Esophagus muscularis mucosa (tissue), 4 donors: Measurements from ENCODE around the gene PFKFB3. TPM values are rescaled to one million over a fixed set of nuclear protein-coding genes. Genes with fewer than 3 reads are reported as not detected.

Experiments used
- DNase-seq: peaks from one replicate; pipeline ENCODE4 v3.0.0-alpha.2; 2017; ENCODE audit errors: extremely low spot score
- H3K27ac ChIP-seq, 4 donors: fragments of 200-600 bp; sonication (generic); replicated peaks in 1 of 4; 1 replicate in 3 of 4; 2 replicates in 1 of 4; pipeline ENCODE4 v1.5.1; 2016 to 2019; ENCODE audit warnings: mild to moderate bottlenecking in 1 of 4
- H3K27me3 ChIP-seq, 4 donors: fragments of 200-600 bp; sonication (generic); one replicate each; pipeline versions ENCODE4 v1.5.1 to v1.6.0; 2016 to 2019
- H3K36me3 ChIP-seq, 4 donors: fragments of 200-600 bp; sonication (generic); one replicate each; pipeline ENCODE4 v1.5.1; 2016 to 2019
- H3K4me1 ChIP-seq, 4 donors: fragments of 200-600 bp; sonication (generic); one replicate each; pipeline ENCODE4 v1.5.1; 2016 to 2019
- H3K4me3 ChIP-seq, 4 donors: fragments of 200-600 bp; sonication (generic); 1 replicate in 2 of 4; 2 replicates in 2 of 4; pipeline ENCODE4 v1.5.1; 2016 to 2019; ENCODE audit warnings: mild to moderate bottlenecking in 4 of 4, moderate library complexity in 1 of 4
- H3K9me3 ChIP-seq, 4 donors: fragments of 200-600 bp; sonication (generic); 1 replicate in 3 of 4; 2 replicates in 1 of 4; pipeline ENCODE4 v1.5.1; 2016 to 2019
- CTCF ChIP-seq, 3 experiments: fragments of 200-600 bp in 2 of 3; fragments of 450-650 bp in 1 of 3; sonication (generic) in 2 of 3; IDR thresholded peaks; one replicate each; pipeline ENCODE4 v1.5.1; 2017 to 2019; ENCODE audit warnings: antibody characterized with exemption in 3 of 3, mild to moderate bottlenecking in 2 of 3, moderate library complexity in 1 of 3
- EP300 ChIP-seq: sonication (generic); formaldehyde crosslinking; IDR thresholded peaks from one replicate; pipeline ENCODE4 v1.6.1; 2017; ENCODE audit warnings: antibody characterized with exemption
- POLR2A ChIP-seq: fragments of 450-650 bp; IDR thresholded peaks from one replicate; pipeline ENCODE4 v1.6.1; 2017; ENCODE audit warnings: antibody characterized with exemption, moderate library complexity, mild to moderate bottlenecking, low read depth
- POLR2AphosphoS5 ChIP-seq, 2 donors: sonication (generic); formaldehyde crosslinking; IDR thresholded peaks; one replicate each; pipeline ENCODE4 v1.6.1; 2017; ENCODE audit warnings: antibody characterized with exemption in 2 of 2
- whole genome bisulfite sequencing: methylation state at CpG from one replicate; pipeline ENCODE4 v1.1.5; 2018; 5-methylcytosine and 5-hydroxymethylcytosine counted together
- intact Hi-C: fragments of 100-400 bp; cut with DNase I; formaldehyde crosslinking; loops from one replicate; pipeline ENCODE4 v1.15.1; 2023
- total RNA-seq, 4 donors: library from RNA; depleted of rRNA; stranded (reverse); fragments of >200 nt; gene quantifications; one replicate each; pipeline versions ENCODE4 v1.1.0 to v1.2.1, GENCODE V29; 2016

PFKFB3 gene
- total RNA-seq, 4 donors from 2014 or later: 22.4 to 49.1 (median 37.9) TPM

- peaks cover 0 to 14% (median 6%) of the 10 kb centered on the region in 4 donors for H3K4me1 ChIP-seq
- H3K27me3 ChIP-seq: no peaks in the 10 kb centered on the region
- H3K4me3 ChIP-seq: no peak overlapping the region
- no peak for DNase-seq
- intact Hi-C loops: no loop called here
- TF ChIP-seq POLR2AphosphoS5 (IDR thresholded peaks at IDR 0.05): no peak
- TF ChIP-seq CTCF (IDR thresholded peaks at IDR 0.05): no peak
- no peak for TF ChIP-seq POLR2A
- TF ChIP-seq EP300: no peak
- H3K36me3 ChIP-seq: peaks cover 0 to 3% (median 0%) of the 10 kb centered on the region in 4 donors
- H3K27ac ChIP-seq: no peak overlapping the region
- WGBS: 95% methylated on average over 6 of the region's 6 CpGs
- no peaks in the 10 kb centered on the region for H3K9me3 ChIP-seq
Observed at GRCh38 chr10:6250745-6251144, 48.0 kb downstream of the PFKFB3 start.

GRCh38 chr10:6254201-6254600, 51.5 kb downstream of the PFKFB3 start:
- 91% methylated on average over 8 of the region's 8 CpGs for WGBS
- Histone ChIP-seq H3K27ac (no peak overlapping the region), H3K4me1 (no peaks in the 10 kb centered on the region), H3K4me3 (no peak overlapping the region), H3K27me3 (no peaks in the 10 kb centered on the region), H3K9me3 (no peaks in the 10 kb centered on the region), H3K36me3 (peaks cover 0 to 5% (median 0%) of the 10 kb centered on the region in 4 donors)
- DNase-seq: no peak
- TF ChIP-seq CTCF (IDR thresholded peaks at IDR 0.05) (no peak), EP300 (no peak), POLR2A (no peak), POLR2AphosphoS5 (IDR thresholded peaks at IDR 0.05) (no peak)
- intact Hi-C loops: no loop called here

- Histone ChIP-seq H3K4me3 (no peak overlapping the region), H3K9me3 (peaks cover 0 to under 1% (median 0%) of the 10 kb centered on the region in 4 donors), H3K4me1 (no peaks in the 10 kb centered on the region), H3K27me3 (no peaks in the 10 kb centered on the region), H3K36me3 (peaks cover 0 to 5% (median 0%) of the 10 kb centered on the region in 4 donors), H3K27ac (no peak overlapping the region)
- 90% methylated on average over 13 of the region's 19 CpGs for WGBS
- DNase-seq: no peak
- TF ChIP-seq EP300 (no peak), POLR2AphosphoS5 (IDR thresholded peaks at IDR 0.05) (no peak), POLR2A (no peak), CTCF (IDR thresholded peaks at IDR 0.05) (no peak)
- intact Hi-C loops: no loop called here
Observed at GRCh38 chr10:6255548-6256061, 52.9 kb downstream of the PFKFB3 start.

GRCh38 chr10:6256439-6256838, 53.7 kb downstream of the PFKFB3 start:
- H3K27ac ChIP-seq: no peak overlapping the region
- 84% methylated on average over 8 of the region's 8 CpGs for WGBS
- no peaks in the 10 kb centered on the region for H3K27me3 ChIP-seq
- H3K4me3 ChIP-seq: no peak overlapping the region
- intact Hi-C loops: no loop called here
- H3K9me3 ChIP-seq: peaks cover 0 to 4% (median 0%) of the 10 kb centered on the region in 4 donors
- H3K4me1 ChIP-seq: no peaks in the 10 kb centered on the region
- TF ChIP-seq EP300 (no peak), POLR2A (no peak), POLR2AphosphoS5 (IDR thresholded peaks at IDR 0.05) (no peak), CTCF (IDR thresholded peaks at IDR 0.05) (no peak)
- peaks cover 0 to 5% (median 0%) of the 10 kb centered on the region in 4 donors for H3K36me3 ChIP-seq
- DNase-seq: no peak

- Histone ChIP-seq H3K27me3 (no peaks in the 10 kb centered on the region), H3K36me3 (peaks cover 0 to 5% (median 0%) of the 10 kb centered on the region in 4 donors), H3K4me1 (no peaks in the 10 kb centered on the region), H3K9me3 (peaks cover 0 to 4% (median 0%) of the 10 kb centered on the region in 4 donors), H3K4me3 (no peak overlapping the region), H3K27ac (no peak overlapping the region)
- no peak for DNase-seq
- TF ChIP-seq EP300 (no peak), CTCF (IDR thresholded peaks at IDR 0.05) (no peak), POLR2A (no peak), POLR2AphosphoS5 (IDR thresholded peaks at IDR 0.05) (no peak)
- intact Hi-C loops: no loop called here
Observed at GRCh38 chr10:6259153-6259552, 56.4 kb downstream of the PFKFB3 start.
